GM12878 (cell line): ENCODE data around the gene BCAS3.

Experiments used
- FOXM1 ChIP-seq: IDR thresholded peaks from 2 replicates; pipeline ENCODE4 v1.6.1; 2012; ENCODE audit warnings: low read depth, mild to moderate bottlenecking, inconsistent platforms, low read length, moderate library complexity
- HCFC1 ChIP-seq: fragments of 150-350 bp; IDR thresholded peaks from 2 replicates; pipeline ENCODE4 v1.6.1; 2014; ENCODE audit warnings: low read length
- POLR2AphosphoS5 ChIP-seq: IDR thresholded peaks from 2 replicates; pipeline ENCODE4 v1.6.1; 2011; ENCODE audit warnings: mild to moderate bottlenecking, low read length, inconsistent platforms
- SRF ChIP-seq, 2 experiments: IDR thresholded peaks; 2 replicates each; pipeline ENCODE4 v1.6.1; 2011; ENCODE audit warnings: low read depth in 2 of 2, low read length in 2 of 2, mild to moderate bottlenecking in 1 of 2, moderate library complexity in 1 of 2
- TF ChIP-seq, protein P1 (sequence below), 3 experiments: IDR thresholded peaks in 2 of 3; conservative IDR thresholded peaks in 1 of 3; 2 replicates each; pipeline ENCODE4 v1.5.1; 2011; ENCODE audit warnings: low read depth in 3 of 3, low read length in 3 of 3, mild to moderate bottlenecking in 3 of 3, control low read depth in 2 of 3, moderate library complexity in 2 of 3, inconsistent platforms in 1 of 3, mixed read lengths in 1 of 3; ENCODE audit not compliant: control insufficient read depth in 2 of 3, insufficient read depth in 1 of 3; ENCODE audit errors: extremely low read depth in 1 of 3

GRCh38 chr17:61303817-61304096, 626.1 kb downstream of the BCAS3 start:
- no peak for TF ChIP-seq HCFC1
- no peak for TF ChIP-seq POLR2AphosphoS5
- TF ChIP-seq, protein P1, sequence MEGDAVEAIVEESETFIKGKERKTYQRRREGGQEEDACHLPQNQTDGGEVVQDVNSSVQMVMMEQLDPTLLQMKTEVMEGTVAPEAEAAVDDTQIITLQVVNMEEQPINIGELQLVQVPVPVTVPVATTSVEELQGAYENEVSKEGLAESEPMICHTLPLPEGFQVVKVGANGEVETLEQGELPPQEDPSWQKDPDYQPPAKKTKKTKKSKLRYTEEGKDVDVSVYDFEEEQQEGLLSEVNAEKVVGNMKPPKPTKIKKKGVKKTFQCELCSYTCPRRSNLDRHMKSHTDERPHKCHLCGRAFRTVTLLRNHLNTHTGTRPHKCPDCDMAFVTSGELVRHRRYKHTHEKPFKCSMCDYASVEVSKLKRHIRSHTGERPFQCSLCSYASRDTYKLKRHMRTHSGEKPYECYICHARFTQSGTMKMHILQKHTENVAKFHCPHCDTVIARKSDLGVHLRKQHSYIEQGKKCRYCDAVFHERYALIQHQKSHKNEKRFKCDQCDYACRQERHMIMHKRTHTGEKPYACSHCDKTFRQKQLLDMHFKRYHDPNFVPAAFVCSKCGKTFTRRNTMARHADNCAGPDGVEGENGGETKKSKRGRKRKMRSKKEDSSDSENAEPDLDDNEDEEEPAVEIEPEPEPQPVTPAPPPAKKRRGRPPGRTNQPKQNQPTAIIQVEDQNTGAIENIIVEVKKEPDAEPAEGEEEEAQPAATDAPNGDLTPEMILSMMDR (IDR thresholded peaks at IDR 0.05 in 2 of 3, conservative IDR thresholded peaks at IDR 0.05 in 1 of 3; ENCODE audit: control insufficient read depth in 2 of 3, extremely low read depth in 1 of 3, insufficient read depth in 1 of 3, low read depth in 3 of 3, low read length in 3 of 3), result no peak
- TF ChIP-seq SRF (IDR thresholded peaks at IDR 0.05; ENCODE audit: low read depth in 2 of 2, low read length in 2 of 2), result no peak
- no peak for TF ChIP-seq FOXM1
